ENCODE results near the gene MPZL2.

Gene MPZL2

GRCh38 chr11:118276422-118276821, 12.3 kb upstream of the MPZL2 start:
- TF ChIP-seq JUND (IDR thresholded peaks at IDR 0.05; ENCODE audit: low read depth) = no peak
- in situ Hi-C loops (cut with HindIII; ENCODE audit: low pct_unique_long_range_greater_than_20kb, low sequenced_read_pairs) = no loop called here
- DNase-seq (ENCODE audit: low read depth in 1 of 2, low spot score in 1 of 2) = peak in 1 of 2 experiments; percentile 25

DNA sequence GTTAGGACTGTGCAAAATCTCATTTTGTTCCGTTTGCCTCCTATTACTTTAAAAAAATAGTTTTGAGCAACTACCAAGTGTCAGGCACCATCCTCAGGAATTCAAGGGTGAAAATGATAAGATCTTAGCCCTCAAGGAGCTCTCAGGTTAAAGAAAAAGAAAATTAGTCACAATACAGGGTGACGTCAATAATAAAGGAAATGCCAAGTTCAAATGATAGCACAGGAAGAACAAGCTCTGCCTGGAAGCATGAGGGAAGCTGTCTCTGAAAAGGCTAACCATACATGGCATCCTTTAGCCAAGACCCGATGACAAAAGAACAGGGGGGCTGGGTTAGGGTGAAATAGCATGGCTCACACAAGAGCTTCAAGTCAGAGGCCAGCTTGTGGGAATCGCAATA, 11.1 kb upstream of the MPZL2 start:
- peak in 1 of 2 experiments; percentile 57 for DNase-seq (ENCODE audit: low read depth in 1 of 2, low spot score in 1 of 2)
- in situ Hi-C loops (cut with HindIII; ENCODE audit: low pct_unique_long_range_greater_than_20kb, low sequenced_read_pairs) = no loop called here
- no peak for TF ChIP-seq JUND (IDR thresholded peaks at IDR 0.05; ENCODE audit: low read depth)

GRCh38 chr11:118274186-118274585, 10.1 kb upstream of the MPZL2 start:
- in situ Hi-C loops (cut with HindIII; ENCODE audit: low pct_unique_long_range_greater_than_20kb, low sequenced_read_pairs) = no loop called here
- TF ChIP-seq JUND (IDR thresholded peaks at IDR 0.05; ENCODE audit: low read depth) = no peak
- DNase-seq (ENCODE audit: low read depth in 1 of 2, low spot score in 1 of 2) = no peak

DNA sequence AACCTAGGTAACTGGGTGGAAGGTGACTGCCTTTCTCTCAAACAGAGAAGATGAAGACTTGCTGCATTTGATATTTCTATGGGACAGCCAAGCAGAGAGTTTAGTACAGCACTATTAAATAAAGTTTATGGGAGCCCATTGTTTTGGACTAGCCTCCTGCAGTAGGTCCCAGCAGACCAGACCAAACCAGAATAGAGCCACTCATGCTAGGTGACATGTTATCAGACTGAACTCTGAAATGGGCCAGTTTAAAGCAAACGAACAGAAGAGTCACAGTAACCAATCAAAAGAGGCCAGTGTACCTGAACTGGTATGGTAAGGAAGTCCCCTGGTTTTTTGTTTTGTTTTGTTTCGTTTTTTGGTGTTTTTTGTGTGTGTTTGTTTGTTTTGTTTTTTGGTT, 7.9 kb upstream of the MPZL2 start:
- no peak for DNase-seq (ENCODE audit: low read depth in 1 of 2, low spot score in 1 of 2)
- TF ChIP-seq JUND (IDR thresholded peaks at IDR 0.05; ENCODE audit: low read depth) = no peak
- in situ Hi-C loops (cut with HindIII; ENCODE audit: low pct_unique_long_range_greater_than_20kb, low sequenced_read_pairs) = no loop called here

DNA sequence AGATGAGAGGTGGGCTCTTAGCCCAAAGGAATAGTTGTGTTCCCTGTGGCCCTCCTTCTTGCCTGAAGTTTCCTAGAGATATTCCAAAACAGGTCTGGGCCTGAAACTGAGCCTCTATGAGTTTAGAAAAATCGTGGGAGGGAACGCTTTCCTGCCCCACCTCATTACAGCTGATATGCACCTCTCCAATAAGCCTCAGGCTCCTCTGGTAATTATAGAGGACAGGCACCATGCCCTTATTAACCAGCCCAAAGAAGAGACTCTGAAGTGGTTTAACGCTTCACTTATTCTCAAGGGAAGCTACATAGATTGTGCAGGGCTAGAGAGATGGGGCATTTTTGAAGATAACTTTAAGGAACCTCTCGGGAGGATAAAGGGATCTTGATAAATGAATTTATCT, 3.4 kb upstream of the MPZL2 start:
- TF ChIP-seq JUND (IDR thresholded peaks at IDR 0.05; ENCODE audit: low read depth) = no peak
- no peak for DNase-seq (ENCODE audit: low read depth in 1 of 2, low spot score in 1 of 2)
- in situ Hi-C loops (cut with HindIII; ENCODE audit: low pct_unique_long_range_greater_than_20kb, low sequenced_read_pairs) = no loop called here

- no peak for TF ChIP-seq JUND (IDR thresholded peaks at IDR 0.05; ENCODE audit: low read depth)
- in situ Hi-C loops (cut with HindIII; ENCODE audit: low pct_unique_long_range_greater_than_20kb, low sequenced_read_pairs) = no loop called here
- no peak for DNase-seq (ENCODE audit: low read depth in 1 of 2, low spot score in 1 of 2)
These were observed 1.9 kb upstream of the MPZL2 start for GRCh38 chr11:118265954-118266353.

DNA sequence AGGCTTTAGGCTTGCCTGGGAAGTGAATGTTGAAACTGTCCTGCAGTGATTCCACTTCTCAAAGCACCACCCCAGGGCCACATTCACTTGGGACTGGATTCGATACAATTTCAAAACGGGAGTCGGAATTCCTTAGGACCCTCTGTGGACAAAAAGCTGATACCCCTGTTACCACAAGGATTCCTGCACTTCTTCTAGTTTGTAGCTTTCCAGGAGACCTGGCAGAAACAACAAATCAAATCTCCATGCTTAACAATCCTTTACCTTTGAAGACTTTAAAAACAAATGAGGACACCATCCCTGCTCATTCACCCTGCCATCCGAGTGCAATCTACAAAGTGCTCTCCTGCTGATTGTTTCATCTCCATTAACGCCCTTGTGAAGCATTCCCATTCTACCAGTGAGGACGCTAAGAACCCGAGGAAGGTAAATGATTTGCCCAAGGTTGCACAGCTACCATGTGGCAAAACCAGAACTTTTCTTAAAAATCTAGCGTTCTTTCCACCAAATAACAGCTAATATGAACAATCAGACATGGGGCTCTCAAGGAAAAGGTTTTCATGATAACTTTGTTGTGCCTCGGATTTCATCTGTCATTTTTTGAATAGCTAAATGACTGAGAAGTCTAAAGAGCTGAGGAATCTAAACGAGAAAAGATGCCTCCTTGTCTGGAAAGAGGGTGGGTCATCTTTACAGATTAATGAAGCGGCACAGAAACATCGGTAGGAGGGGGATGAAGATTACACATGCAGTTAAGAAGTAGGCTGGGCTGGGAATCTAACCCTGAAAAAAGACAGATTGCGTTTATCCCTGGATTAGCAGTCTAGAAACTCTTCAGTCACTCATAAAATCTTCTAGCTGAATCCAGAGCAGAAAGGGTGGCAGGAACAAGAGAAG, 720 bp upstream of the MPZL2 start:
- TF ChIP-seq JUND (IDR thresholded peaks at IDR 0.05; ENCODE audit: low read depth) = no peak
- DNase-seq (ENCODE audit: low read depth in 1 of 2, low spot score in 1 of 2) = no peak
- in situ Hi-C loops (cut with HindIII; ENCODE audit: low pct_unique_long_range_greater_than_20kb, low sequenced_read_pairs) = no loop called here

- in situ Hi-C loops (cut with HindIII; ENCODE audit: low pct_unique_long_range_greater_than_20kb, low sequenced_read_pairs) = no loop called here
- DNase-seq (ENCODE audit: low read depth in 1 of 2, low spot score in 1 of 2) = peak in 1 of 2 experiments; percentile 27
- TF ChIP-seq JUND (IDR thresholded peaks at IDR 0.05; ENCODE audit: low read depth) = no peak
These were observed 985 bp downstream of the MPZL2 start for GRCh38 chr11:118263112-118263511.

- TF ChIP-seq JUND (IDR thresholded peaks at IDR 0.05; ENCODE audit: low read depth) = no peak
- in situ Hi-C loops (cut with HindIII; ENCODE audit: low pct_unique_long_range_greater_than_20kb, low sequenced_read_pairs) = no loop called here
These were observed 3.7 kb downstream of the MPZL2 start for GRCh38 chr11:118260353-118260752.

DNA sequence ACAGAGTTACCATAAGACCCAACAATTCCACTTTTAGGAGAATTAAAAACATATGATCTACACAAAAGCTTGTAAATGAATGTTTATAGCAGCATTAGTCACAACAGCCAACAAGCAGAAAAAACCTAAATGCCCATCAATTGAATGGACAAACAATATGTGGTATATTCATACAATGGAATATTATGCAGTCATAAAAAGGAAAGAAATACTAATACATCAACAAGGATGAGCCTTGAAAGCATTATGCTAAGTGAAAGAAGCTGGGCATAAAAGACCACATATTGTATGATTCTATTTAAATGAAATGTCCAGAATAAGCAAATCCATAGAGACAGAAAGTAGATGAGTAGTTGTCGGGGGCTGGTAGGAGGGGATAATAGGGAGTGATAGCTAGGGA, 5.0 kb downstream of the MPZL2 start:
- in situ Hi-C loops (cut with HindIII; ENCODE audit: low pct_unique_long_range_greater_than_20kb, low sequenced_read_pairs) = no loop called here
- DNase-seq (ENCODE audit: low read depth in 1 of 2, low spot score in 1 of 2) = no peak
- TF ChIP-seq JUND (IDR thresholded peaks at IDR 0.05; ENCODE audit: low read depth) = no peak

More at GRCh38 chr11:118260353-118260752, 3.7 kb downstream of the MPZL2 start:
- no peak for DNase-seq (ENCODE audit: low read depth in 1 of 2, low spot score in 1 of 2)

GRCh38 chr11:118258410-118258809, 5.7 kb downstream of the MPZL2 start:
- no peak for TF ChIP-seq JUND (IDR thresholded peaks at IDR 0.05; ENCODE audit: low read depth)
- DNase-seq (ENCODE audit: low read depth in 1 of 2, low spot score in 1 of 2) = peak in 1 of 2 experiments; percentile 41
- in situ Hi-C loops (cut with HindIII; ENCODE audit: low pct_unique_long_range_greater_than_20kb, low sequenced_read_pairs) = no loop called here

GRCh38 chr11:118252688-118253087, 11.4 kb downstream of the MPZL2 start:
- no peak for DNase-seq (ENCODE audit: low read depth in 1 of 2, low spot score in 1 of 2)
- in situ Hi-C loops (cut with HindIII; ENCODE audit: low pct_unique_long_range_greater_than_20kb, low sequenced_read_pairs) = no loop called here

DNA sequence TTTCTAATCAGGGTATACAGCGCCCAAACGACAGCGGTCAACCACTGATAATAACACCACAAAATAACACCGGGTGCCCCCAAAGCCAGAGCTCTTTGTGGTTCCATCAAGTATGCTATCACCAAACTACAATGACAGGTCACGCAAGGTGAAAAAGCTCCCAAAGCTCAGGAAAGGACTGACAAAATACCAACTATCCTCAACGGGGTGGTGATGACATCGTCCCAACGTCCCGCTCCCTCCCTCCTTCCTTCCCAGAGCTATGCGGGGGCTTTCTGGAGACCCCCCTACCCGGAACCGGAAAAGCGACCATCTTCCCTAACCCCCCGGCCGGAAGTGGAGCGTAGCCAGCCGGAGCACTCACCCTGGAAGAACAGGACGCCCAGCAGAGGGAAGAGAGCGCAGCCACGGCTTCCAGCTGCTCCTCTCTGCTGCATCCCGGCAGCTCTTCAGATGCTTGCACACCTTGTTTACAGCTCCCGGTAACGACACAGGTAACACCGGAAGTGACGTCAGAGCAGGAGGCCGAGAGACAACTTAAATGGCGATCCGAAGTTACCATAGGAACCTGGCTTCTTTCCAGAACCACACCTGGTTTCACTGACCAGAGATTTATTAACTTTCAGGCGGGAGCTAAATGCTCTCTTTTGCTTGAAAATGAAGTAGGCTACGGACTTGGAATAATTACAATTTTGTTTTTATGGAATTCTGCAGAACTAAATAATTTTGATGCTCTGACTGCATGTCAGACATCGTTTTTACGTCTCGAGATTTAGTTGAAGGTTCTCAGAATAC, 12.0 kb downstream of the MPZL2 start, which contains the start of gene MPZL3:
MPZL3 (minus strand) TSS at position 508 of the 795 bp plus-strand sequence; CDS start at position 437, 71 bp downstream.
- in situ Hi-C loops (cut with HindIII; ENCODE audit: low pct_unique_long_range_greater_than_20kb, low sequenced_read_pairs) = no loop called here
- TF ChIP-seq JUND (IDR thresholded peaks at IDR 0.05; ENCODE audit: low read depth) = no peak
- DNase-seq (ENCODE audit: low read depth in 1 of 2, low spot score in 1 of 2) = peak; percentile 84 to 99

More at GRCh38 chr11:118252688-118253087, 11.4 kb downstream of the MPZL2 start:
- TF ChIP-seq JUND (IDR thresholded peaks at IDR 0.05; ENCODE audit: low read depth) = no peak
